BLaER1 (cell line): ENCODE data around the gene LGALS3BP.

Experiments used
- H3K27ac ChIP-seq: shearing (Covaris generic); formaldehyde crosslinking; 2 replicates; pipeline ENCODE4 v1.8.1; 2022
- H3K27me3 ChIP-seq: shearing (Covaris generic); formaldehyde crosslinking; 2 replicates; pipeline ENCODE4 v1.8.1; 2022
- H3K36me3 ChIP-seq: shearing (Covaris generic); formaldehyde crosslinking; 2 replicates; pipeline ENCODE4 v1.8.1; 2022
- H3K4me1 ChIP-seq: shearing (Covaris generic); formaldehyde crosslinking; 2 replicates; pipeline ENCODE4 v1.8.1; 2022
- H3K4me2 ChIP-seq: shearing (Covaris generic); formaldehyde crosslinking; 2 replicates; pipeline ENCODE4 v1.8.1; 2022
- H3K4me3 ChIP-seq: shearing (Covaris generic); formaldehyde crosslinking; 2 replicates; pipeline ENCODE4 v1.8.1; 2022
- H3K9ac ChIP-seq: shearing (Covaris generic); formaldehyde crosslinking; 2 replicates; pipeline ENCODE4 v1.8.1; 2022
- H3K9me3 ChIP-seq: shearing (Covaris generic); formaldehyde crosslinking; 2 replicates; pipeline ENCODE4 v1.8.1; 2022
- H4K20me1 ChIP-seq: shearing (Covaris generic); formaldehyde crosslinking; 2 replicates; pipeline ENCODE4 v1.8.1; 2022
- Cebpa-rat ChIP-seq: shearing (Covaris generic); IDR thresholded peaks from 2 replicates; pipeline ENCODE4 v1.8.1; 2022

The LGALS3BP gene

DNA sequence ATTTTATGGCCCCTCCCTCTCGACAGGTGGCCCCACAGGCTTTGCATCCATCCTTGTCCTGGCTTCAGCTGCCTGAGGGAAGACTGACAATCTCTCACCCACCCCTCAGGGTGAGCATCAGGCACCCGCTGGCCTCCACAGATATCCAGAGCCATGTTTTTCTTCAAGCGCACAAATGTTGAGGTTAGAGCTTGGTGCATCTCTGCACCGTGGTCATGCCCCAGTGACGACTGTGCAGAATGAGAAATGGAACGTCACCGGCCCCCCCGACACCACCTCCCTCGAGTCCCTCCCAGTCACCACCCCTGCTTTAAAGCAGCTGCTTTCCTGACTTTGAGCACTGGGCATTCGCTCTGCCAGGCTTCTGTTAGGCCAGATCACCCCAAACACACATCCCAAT lies 34.8 kb downstream of the LGALS3BP start:
- TF ChIP-seq Cebpa-rat, result no peak

GRCh38 chr17:78944026-78944425 lies 35.7 kb downstream of the LGALS3BP start:
- no peaks in the 10 kb centered on the region for H3K9me3 ChIP-seq
- H3K9ac ChIP-seq, result no peak overlapping the region
- H3K27ac ChIP-seq, result 0 out of 2 replicates have a peak overlapping the region, but pooled peaks have one; percentile 18
- H3K27me3 ChIP-seq, result no peaks in the 10 kb centered on the region
- no peak overlapping the region for H3K4me3 ChIP-seq
- peaks cover 75% of the 10 kb centered on the region for H3K4me1 ChIP-seq
- no peaks in the 10 kb centered on the region for H3K36me3 ChIP-seq
- no peaks in the 10 kb centered on the region for H4K20me1 ChIP-seq
- H3K4me2 ChIP-seq, result peak overlapping the region; percentile 85
- TF ChIP-seq Cebpa-rat, result no peak

More for the DNA sequence above, 34.8 kb downstream of the LGALS3BP start:
- H3K9me3 ChIP-seq, result peaks cover 3% of the 10 kb centered on the region
- H3K4me3 ChIP-seq, result no peak overlapping the region
- no peaks in the 10 kb centered on the region for H4K20me1 ChIP-seq
- peak overlapping the region; percentile 85 for H3K4me2 ChIP-seq
- no peaks in the 10 kb centered on the region for H3K27me3 ChIP-seq
- H3K4me1 ChIP-seq, result peaks cover 66% of the 10 kb centered on the region
- no peaks in the 10 kb centered on the region for H3K36me3 ChIP-seq
- H3K9ac ChIP-seq, result no peak overlapping the region
- peak overlapping the region; percentile 60; the same call in 1 of the 2 replicates for H3K27ac ChIP-seq

GRCh38 chr17:78940708-78941107 lies 39.0 kb downstream of the LGALS3BP start:
- H3K4me3 ChIP-seq, result no peak overlapping the region
- H4K20me1 ChIP-seq, result no peaks in the 10 kb centered on the region
- no peaks in the 10 kb centered on the region for H3K36me3 ChIP-seq
- no peak for TF ChIP-seq Cebpa-rat
- H3K9me3 ChIP-seq, result no peaks in the 10 kb centered on the region
- no peak overlapping the region for H3K9ac ChIP-seq
- H3K4me2 ChIP-seq, result peak overlapping the region; percentile 45; the same call in 1 of the 2 replicates
- H3K4me1 ChIP-seq, result peaks cover 49% of the 10 kb centered on the region
- H3K27me3 ChIP-seq, result no peaks in the 10 kb centered on the region
- H3K27ac ChIP-seq, result no peak overlapping the region

DNA sequence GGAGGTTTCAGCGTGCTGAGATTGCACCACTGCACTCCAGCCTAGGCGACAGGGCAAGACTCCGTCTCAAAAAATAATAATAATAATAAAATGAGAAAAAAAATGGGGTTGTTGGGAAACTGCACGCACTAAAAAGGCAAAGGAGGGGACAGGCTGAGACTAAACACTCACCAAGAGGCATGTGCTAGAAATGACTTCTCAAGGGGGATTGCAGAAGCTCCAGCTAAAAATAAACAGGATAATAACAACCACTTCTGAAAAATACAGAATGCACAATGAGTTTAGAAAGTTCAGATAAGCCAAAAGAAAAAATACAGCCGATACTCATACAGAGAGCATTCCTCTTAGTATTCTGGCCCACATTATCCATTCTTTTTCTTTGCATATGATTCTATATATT lies 39.5 kb downstream of the LGALS3BP start:
- Histone ChIP-seq H3K27me3 (no peaks in the 10 kb centered on the region), H3K9me3 (no peaks in the 10 kb centered on the region), H3K4me2 (peak overlapping the region; percentile 45), H3K36me3 (no peaks in the 10 kb centered on the region), H4K20me1 (no peaks in the 10 kb centered on the region), H3K27ac (no peak overlapping the region), H3K9ac (no peak overlapping the region), H3K4me1 (peaks cover 49% of the 10 kb centered on the region), H3K4me3 (no peak overlapping the region)
- TF ChIP-seq Cebpa-rat, result no peak

- peak overlapping the region; percentile 45 for H3K4me2 ChIP-seq
Measured at GRCh38 chr17:78939615-78940014, 40.1 kb downstream of the LGALS3BP start.

GRCh38 chr17:78937561-78937960 lies 42.2 kb downstream of the LGALS3BP start:
- Histone ChIP-seq H4K20me1 (no peaks in the 10 kb centered on the region), H3K4me1 (peaks cover 51% of the 10 kb centered on the region), H3K9me3 (no peaks in the 10 kb centered on the region), H3K4me3 (no peak overlapping the region), H3K36me3 (no peaks in the 10 kb centered on the region), H3K9ac (no peak overlapping the region), H3K4me2 (no peak overlapping the region), H3K27me3 (no peaks in the 10 kb centered on the region), H3K27ac (no peak overlapping the region)
- TF ChIP-seq Cebpa-rat, result no peak

More at GRCh38 chr17:78939615-78940014, 40.1 kb downstream of the LGALS3BP start:
- Histone ChIP-seq H4K20me1 (no peaks in the 10 kb centered on the region), H3K27me3 (no peaks in the 10 kb centered on the region), H3K9ac (no peak overlapping the region), H3K36me3 (no peaks in the 10 kb centered on the region), H3K9me3 (no peaks in the 10 kb centered on the region), H3K4me3 (no peak overlapping the region), H3K27ac (peak overlapping the region; percentile 23; the same call in 1 of the 2 replicates), H3K4me1 (peaks cover 49% of the 10 kb centered on the region)
- TF ChIP-seq Cebpa-rat, result no peak

DNA sequence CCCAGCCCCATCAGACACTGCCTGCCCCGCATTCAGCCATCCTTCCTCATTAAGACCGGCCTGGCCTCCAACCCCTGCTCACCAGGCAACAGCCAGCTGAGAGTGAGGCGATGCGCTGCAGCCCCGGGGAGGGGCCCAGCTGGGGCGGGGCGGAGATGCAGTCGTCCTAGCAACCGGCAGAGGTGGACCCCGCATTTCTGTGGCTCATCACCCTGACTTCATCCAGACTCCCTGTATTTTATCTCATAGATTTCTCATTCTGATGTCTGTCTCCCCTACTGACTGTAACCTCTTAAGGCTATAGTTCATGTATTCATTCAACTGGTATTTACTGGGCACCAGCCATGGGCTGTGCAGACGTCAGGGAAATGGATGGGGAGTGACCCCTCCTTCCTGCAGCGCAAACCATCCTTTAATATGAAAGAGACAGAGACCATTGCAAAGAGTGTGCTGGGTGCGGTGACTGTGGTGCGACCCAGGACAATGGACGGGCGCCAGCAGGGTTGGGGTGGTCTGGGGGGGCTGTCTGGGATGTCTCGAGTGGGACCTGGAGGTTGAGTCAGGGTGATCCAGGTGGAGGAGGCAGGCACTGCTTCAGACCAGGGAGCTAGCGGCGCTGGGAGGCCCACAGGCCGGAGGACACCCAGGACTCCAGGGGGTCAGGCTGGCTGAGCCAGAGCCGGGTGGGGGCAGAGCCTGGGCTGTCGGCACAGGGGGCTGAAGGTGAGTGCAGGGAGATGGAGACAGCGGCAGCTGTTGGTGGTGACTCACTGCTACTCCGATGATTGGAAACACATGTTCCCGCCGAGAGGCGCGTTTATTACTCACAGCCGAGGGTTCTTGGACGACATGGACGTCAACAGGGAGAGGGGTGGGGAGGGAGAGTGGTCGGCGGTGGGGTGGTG lies 44.1 kb downstream of the LGALS3BP start:
- no peak for TF ChIP-seq Cebpa-rat
- Histone ChIP-seq H3K4me3 (no peak overlapping the region), H4K20me1 (no peaks in the 10 kb centered on the region), H3K9me3 (no peaks in the 10 kb centered on the region), H3K9ac (peak overlapping the region; percentile 43; the same call in 1 of the 2 replicates), H3K36me3 (no peaks in the 10 kb centered on the region), H3K4me1 (peaks cover 55% of the 10 kb centered on the region), H3K27me3 (no peaks in the 10 kb centered on the region), H3K27ac (0 out of 2 replicates have a peak overlapping the region, but pooled peaks have one; percentile 80), H3K4me2 (peak overlapping the region; percentile 93)

GRCh38 chr17:78934681-78935418 lies 44.9 kb downstream of the LGALS3BP start:
- Histone ChIP-seq H3K4me1 (peaks cover 46% of the 10 kb centered on the region), H3K9me3 (no peaks in the 10 kb centered on the region), H3K4me2 (peak overlapping the region; percentile 93), H3K27me3 (no peaks in the 10 kb centered on the region), H4K20me1 (no peaks in the 10 kb centered on the region), H3K27ac (peak overlapping the region; percentile 80), H3K36me3 (no peaks in the 10 kb centered on the region), H3K9ac (peak overlapping the region; percentile 61; the same call in 1 of the 2 replicates), H3K4me3 (0 out of 2 replicates have a peak overlapping the region, but pooled peaks have one; percentile 44)
- no peak for TF ChIP-seq Cebpa-rat

DNA sequence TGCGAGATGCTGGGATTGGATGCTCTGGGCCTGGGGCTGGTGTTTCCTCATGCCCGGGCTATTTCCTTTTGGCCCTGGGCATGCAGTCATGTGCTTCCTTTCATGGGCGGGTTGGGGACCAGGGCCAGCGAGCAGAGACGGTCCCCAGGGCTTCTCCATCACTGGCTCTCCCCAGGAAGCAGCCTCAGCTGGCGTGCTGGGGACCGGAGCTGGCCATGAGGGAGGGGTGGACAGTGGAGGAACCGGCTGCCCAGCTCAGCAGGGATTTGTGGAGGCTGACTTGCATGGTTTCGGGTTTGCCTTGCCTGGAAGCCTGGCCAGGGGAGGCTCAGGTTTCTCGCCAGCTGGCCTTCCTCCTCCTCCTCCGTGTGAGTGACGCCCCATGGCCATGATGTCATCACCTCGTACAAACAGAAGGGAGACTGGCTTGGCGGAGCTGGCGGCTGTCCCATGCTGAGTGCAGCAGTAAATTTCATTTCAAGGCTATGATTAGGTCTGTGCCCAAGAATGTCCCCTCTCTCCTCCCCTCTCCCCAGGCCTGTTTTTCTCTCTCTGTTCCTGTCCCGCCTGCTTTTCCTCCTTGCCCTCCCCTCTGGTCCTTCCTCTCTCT lies 45.7 kb downstream of the LGALS3BP start:
- Histone ChIP-seq H3K27me3 (no peaks in the 10 kb centered on the region), H3K27ac (peak overlapping the region; percentile 80), H3K9ac (peak overlapping the region; percentile 61), H3K4me1 (peaks cover 39% of the 10 kb centered on the region), H3K4me2 (peak overlapping the region; percentile 93), H4K20me1 (no peaks in the 10 kb centered on the region), H3K9me3 (no peaks in the 10 kb centered on the region), H3K4me3 (peak overlapping the region; percentile 44), H3K36me3 (no peaks in the 10 kb centered on the region)
- no peak for TF ChIP-seq Cebpa-rat
